NCI-H2171 treated with DMSO at 0.1 percent for 48 hours (cell line): Measurements from ENCODE around the gene MMRN2.
A peak's percentile ranks its signal among the peaks of the same experiment; 100 is the strongest.

Source experiments
- DNase-seq: peaks from one replicate; lab custom pipeline; 2025; lab: John Stamatoyannopoulos, UW

Gene MMRN2

DNA sequence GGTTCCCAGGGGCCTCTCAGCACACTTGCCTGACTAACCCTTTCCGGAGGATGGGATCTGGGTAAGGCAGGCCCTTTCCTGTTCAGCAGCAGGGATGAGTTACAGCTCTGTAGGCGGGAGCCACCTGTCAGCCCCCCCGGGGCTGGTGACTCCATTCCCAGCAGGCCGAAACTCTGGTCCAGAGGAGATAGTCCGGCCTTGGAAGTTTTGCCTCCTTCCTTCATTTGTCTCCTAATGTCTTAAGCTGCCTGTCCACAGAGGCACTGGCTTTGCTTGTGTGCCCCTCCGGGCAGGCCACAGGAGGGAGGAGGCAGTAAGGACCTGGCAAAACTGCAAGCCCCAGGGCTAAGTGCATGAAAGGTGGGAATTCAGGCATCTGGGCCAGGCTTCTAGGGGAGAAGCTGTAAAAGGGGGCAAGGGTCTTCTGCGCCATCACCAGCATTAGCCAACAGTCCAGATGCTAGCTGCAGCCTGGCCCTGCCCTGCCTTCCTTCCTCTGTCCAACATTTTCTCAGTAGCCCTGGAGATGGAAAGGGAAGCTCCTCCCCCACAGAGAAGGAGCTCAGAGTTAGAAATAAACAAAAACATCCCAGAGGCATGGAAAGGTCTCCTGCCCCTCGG lies 12.1 kb upstream of the MMRN2 start:
- peak; percentile 48 for DNase-seq

DNA sequence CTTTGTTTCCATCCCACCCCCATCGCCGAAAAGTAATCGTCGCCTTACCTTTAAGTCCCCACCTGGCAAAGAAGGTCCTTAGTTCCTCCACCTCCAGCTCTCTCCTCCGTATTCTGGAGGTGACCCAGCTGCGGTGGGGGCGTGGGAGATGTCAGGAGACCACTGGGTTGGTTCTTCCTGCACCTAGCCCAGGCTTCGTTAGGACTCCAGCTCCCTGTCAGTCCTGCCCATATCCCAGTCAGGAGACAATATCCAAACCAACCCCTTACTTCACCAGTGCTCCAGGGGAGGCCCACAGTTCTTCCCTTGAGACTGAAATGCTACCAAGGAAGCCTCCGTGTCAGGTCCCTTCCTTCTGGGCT lies 11.6 kb upstream of the MMRN2 start:
- no peak for DNase-seq

DNA sequence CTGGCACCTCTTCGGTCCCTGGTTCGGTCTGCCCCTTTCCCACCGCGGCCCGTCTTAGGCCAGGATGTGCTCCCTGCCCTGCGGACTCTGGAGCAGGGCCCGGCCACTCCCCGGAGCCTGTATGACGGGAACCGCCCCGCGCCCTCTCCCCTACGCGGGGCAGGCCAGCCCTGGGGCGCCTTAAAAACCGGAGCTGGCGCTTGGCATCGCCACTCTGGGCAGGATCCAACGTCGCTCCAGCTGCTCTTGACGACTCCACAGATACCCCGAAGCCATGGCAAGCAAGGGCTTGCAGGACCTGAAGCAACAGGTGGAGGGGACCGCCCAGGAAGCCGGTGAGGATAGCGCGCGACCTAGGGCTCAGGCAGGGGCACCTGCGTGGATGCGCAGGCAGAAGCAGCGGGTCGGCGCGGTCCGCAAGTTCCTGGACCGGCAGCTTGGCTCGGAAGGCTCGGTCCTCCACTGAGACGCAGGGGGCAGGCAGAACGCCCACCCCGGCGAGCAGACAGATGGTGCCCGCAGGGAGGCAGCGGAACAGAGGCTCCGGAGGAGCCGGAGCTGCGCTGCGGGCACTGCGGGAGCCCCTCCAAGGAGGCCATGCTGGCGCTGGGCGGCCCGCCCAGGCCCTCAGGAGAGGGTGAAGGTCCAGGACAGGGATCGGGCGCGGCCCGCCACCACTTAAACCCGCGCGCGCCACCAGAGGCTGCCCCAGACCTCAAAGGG lies 11.0 kb upstream of the MMRN2 start, which contains the start of gene ADIRF:
TSS of gene ADIRF (plus strand) at position 212 of the 723 bp plus-strand sequence. CDS start at position 275, 63 bp downstream.
- peak; percentile 74 for DNase-seq

DNA sequence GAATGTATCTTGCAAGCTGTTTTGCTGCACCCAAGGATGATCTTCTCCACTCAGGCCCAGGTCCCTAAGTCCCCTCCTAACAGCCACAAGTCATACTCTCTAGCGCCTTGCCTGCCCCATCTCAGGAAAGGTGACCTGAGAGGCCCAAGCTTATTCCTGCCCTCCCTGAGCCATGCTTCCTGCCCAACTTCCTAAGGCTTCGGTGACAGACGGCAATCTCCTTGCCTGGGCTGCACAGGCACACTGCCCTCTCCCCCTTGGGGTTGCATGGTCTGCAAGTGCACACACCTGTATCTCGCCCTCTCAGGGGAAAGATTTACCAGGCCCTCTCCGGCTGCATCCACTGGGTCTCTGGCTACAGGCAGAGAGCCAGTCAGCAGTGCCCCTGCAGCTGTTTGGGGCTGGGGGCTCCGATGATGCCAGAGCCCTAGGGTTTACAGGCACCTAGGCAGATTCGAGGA lies 10.1 kb upstream of the MMRN2 start:
- DNase-seq: no peak

DNA sequence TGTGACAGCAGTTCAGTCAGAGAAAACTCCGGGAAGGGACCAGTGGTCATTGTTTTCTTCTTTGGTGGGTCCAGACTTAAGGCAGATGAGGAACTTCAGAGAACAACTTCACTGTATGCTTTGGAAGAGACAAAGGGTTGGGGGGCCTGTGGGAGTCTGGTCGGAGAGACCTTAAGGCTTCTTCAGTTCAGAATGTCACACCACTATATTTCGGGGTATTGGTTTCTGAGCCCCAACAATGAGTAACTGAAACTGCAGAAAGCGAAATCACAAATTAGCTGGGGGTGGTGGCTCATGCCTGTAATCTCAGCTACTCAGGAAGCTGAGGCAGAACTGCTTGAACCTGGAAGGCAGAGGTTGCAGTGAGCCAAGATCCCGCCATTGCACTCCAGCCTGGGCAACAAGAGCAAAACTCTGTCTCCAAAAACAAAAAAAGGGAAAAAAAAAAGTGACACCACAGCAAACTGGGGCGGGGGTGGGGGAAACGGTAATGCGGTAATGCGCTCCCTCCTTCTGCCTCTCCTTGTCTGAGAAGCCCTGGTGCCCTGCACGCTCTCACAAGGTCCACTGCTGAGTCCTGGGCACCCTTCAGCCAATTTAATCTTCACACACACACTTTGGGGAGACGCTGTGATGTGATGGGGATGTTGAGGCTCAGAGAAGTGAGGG lies 8.7 kb upstream of the MMRN2 start:
- no peak for DNase-seq

DNA sequence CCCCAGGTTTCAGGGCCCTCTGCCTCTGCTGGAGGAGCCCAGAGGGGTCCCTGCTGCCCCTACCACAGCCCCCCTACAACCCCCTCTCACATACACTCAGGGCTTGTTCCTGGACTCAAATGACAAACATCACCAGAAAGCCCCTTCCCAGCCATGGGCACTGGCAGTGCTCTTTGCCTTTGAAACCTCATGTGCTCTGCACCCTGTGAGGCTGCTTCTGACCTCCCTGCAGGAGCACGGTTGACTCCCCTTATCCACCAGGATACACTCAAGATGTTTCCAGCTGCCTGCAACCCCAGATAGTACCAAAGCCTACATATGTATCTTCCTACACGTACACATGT lies 7.4 kb upstream of the MMRN2 start:
- DNase-seq: no peak

DNA sequence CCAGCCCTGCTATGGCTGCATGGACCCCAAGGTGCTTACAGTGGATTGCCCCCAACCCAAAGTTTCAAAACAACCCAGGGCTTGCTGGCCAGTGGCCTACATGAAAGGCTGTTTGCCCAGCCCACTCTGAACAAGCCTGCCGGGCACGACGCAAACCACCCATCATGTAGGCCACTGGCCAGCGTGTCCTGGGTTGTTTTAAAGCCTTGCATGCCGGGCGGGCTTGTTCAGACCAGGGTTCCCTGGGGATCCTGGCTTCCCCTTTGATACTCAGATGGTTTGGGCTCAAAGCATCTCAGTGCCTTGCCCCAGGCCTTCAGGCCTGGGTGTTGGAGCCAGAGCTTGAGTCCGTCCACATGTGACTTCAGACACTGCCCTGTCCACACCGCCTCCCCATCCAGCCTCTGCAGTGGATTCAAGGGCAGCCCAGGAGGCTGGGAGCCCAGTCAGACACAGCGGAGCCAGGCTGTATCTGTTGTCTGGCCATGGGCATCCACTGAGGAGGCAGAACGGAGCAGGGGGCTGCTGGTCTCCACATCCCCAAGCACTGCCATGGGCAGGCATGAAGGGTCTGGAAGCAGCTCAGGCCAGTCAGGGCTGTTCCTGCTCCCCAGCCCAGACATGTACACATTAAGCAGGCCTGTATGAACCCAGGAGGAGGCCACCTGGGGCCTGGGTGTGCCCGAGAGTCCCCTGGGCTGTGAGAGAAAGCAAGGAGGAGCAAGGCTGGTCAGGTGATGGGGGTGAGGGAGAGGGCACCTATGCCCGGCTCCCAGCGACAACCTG lies 6.8 kb upstream of the MMRN2 start:
- DNase-seq: peak; percentile 47

DNA sequence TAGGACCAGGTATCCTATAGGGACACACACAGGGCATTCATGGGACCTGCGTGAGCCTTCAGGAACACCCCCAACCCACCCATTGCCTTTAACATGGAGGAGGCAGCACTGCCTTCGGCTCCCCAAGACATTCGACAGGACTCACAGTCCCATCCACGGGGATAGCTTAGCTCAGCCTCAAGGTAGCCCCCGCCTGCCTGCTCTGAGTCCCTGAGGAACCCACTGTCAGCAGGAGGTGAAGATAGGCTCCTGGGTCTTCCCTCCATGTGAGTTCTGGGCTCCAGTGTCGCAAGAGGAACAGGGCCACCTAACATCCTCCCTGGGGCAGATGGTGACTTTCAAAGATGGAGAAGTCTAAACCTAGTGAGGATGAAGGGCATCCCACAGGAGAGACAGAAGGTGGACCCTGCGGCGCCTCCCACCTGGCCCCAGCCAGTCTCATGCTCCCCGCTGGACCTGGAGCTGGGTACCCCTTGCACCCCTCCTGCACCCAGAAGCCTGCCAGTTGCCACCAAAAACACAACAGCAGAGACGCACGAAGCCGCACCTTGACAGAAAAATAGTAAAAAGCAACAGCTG lies 6.0 kb upstream of the MMRN2 start:
- no peak for DNase-seq

DNA sequence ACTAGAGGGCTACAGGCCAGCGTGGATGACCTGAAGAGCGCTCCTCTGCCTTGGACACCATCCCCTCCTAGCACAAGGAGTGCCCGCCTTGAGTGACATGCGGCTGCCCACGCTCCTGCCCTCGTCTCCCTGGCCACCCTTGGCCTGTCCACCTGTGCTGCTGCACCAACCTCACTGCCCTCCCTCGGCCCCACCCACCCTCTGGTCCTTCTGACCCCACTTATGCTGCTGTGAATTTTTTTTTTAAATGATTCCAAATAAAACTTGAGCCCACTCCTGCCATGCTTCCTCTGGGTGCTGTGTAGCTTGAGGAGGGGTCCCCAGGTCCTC lies 5.5 kb upstream of the MMRN2 start:
- DNase-seq: no peak

DNA sequence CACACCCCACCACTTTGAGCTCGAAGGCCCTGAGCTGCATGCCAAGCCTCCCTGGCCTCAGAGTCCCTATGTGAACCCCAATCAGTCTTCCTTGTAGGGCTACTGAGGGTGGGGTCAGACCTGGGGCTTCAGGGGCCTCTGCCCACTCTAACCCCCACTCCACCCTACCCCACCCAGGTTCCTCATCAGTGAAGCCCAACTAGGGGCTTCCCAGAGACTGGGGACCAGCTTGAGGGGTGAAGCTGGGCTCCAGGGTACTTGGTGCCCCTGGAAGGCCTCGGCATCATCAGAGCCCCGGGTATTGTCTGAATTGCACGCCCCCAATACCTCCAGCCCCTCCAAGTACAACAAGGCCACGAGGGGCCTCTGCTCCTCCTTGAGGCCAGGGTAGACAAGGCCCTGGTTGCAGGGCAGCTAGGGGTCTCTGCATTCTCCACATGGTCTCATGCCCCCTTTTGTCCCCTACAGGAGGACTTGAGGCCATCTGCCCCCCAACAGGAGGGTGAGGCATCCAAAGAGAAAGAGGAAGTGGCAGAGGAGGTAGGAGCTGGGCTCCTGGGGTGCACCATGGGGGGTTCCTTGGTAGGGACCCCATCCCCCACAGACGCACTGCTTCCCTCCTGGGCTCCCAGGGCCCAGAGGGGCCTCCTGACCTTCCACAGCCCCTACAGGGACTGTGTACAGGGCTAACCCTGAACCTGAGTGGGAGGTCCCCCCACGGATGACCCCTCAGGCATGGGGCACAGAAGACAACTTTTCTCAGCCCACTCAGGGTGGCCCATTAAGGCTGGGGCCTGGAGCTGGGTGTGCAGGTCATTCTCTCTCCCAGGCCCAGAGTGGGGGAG lies 4.9 kb upstream of the MMRN2 start:
- no peak for DNase-seq

DNA sequence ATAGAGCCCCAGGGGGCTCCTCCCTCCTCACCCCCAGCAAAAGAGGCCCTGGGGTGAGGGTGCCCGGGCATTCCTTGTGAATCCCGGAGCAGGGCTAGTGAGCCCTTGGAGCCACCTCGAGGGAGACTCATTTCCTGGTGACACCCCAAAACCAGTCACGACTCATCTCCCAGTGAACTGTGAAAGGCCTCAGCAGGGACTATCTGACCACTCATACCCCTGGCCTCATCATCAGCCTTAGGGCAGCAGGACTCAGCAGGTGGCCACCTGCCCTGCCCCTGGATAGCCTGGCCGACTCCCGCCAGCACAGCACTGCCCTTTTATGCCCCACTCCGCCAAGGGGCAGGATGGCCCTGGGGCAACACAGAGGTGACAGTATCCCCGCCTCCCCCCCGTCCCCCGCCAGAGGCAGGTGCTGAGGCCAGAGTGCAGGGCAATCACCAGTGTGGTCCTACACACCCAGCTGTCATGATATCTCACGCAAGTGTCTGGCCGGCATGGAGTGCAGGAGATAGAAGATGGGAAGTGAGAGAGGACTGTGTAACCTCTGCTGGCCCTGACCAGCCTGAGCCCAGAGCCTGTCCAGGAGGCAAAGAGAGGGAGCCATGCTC lies 4.2 kb upstream of the MMRN2 start:
- DNase-seq: no peak

DNA sequence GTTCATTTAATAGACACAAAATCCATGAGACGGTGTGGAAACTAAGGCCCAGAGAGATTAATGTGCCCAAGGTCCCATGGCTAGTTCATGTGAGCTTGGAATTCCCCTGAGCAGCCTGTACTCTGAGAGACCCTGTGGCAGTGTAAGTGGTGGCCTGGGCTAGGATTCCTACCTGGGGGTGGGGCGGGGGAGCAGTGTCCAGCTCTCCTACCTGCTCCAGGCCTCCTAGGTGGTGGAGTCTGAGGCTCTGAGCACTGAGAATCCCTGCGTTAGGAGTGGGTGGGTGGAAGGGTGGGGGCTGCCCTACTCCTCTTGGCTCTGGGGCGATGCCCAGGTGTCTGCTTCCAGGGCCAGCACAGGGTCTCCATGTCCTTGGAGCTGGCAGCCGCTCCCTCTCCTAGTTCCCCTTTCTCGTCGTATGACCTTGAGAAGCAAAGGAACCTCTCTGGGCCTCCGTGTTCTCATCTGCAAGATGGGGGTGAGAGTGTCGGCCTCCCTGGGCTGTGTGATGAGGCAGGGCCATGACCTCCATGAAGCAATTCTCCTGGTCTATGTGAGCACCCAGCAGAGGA lies 3.5 kb upstream of the MMRN2 start:
- DNase-seq: no peak

DNA sequence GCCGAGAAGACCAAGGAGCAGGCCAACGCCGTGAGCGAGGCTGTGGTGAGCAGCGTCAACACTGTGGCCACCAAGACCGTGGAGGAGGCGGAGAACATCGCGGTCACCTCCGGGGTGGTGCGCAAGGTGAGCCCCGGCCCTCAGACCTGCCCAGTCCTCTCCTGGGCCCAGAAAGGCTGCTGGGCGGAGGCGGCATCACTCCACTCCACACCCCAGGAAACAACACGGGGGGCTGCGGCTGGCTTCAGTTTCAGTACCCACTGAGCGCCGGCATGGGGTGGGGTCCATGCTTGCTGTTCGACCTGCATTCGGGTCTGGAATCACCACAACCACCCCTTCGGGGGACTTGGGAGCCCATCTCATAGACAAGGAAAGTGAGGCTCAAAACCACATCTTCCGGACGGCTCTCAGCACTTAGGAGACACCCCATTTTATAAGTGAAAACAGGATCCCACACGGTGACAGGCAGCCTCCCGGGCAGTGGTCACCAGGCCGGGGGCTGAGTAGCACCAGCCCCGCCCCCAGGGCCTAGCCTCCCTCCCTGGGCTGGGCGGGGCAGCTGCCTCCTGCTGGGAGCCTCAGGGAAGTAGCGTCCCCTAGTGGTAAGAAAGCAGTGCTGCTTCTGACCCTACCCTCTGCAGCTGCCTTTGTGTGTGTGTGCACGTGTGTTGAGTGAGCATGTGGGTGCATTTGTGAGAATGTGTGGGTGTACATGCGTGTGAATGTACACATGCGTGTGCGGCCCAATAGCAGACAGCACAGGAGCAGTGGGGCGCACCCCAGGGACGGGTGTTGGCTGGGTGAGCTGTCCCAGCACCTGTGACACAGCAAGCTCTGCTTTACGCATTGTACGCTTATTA lies 2.8 kb upstream of the MMRN2 start:
- DNase-seq: no peak

DNA sequence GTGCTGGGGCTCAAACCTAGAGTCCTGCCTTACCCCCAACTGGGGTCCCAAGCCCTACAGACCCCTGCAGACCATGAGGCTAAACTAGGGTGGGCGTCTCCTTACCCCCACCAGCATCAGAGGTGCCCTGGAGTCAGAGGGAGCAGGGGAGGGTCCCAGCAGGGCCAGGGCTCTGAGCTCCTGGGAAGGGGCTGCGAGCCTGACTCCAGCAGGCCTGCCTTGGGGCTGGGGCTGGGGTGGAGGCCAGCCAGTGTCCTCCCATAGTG lies 2.3 kb upstream of the MMRN2 start:
- no peak for DNase-seq

DNA sequence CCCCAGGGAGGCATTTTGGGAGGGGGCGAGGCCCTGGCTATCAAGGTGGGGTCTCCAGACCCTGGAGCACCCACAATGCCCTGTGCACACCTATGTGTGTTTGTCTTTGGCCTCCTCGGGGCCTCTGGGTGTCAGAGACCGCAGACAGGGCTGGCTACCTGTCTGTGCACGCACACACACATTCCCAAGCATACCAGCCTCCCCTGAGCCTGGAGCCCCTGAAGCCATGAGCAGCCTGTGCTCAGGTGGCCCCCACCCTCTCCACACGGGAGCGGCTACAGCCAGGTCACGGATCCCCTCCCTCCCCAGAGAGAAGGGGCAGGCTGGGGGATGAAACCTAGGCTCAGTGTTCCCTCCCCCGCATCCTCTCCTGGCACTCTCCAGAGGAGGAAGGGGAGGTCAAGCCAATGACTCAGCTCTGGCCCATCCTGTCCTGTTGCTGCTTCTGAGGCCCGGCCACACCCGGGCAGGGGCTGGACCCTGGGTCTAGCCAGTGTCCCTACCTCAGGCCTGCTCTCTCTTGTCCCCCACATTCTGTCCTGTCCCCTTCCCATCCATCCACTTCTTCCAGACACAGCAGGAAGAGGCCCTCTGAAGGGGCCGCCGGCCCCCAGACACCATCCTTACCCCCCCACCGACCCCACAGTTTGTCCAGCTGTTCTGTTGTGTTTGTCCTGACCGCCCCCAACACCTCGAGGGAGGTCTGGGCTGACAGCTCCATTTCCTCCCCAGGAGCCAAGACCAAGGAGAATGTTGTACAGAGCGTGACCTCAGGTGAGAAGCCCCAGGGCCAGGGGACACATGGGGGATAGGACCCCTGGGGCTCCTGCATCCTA lies 1.7 kb upstream of the MMRN2 start:
- DNase-seq: no peak

DNA sequence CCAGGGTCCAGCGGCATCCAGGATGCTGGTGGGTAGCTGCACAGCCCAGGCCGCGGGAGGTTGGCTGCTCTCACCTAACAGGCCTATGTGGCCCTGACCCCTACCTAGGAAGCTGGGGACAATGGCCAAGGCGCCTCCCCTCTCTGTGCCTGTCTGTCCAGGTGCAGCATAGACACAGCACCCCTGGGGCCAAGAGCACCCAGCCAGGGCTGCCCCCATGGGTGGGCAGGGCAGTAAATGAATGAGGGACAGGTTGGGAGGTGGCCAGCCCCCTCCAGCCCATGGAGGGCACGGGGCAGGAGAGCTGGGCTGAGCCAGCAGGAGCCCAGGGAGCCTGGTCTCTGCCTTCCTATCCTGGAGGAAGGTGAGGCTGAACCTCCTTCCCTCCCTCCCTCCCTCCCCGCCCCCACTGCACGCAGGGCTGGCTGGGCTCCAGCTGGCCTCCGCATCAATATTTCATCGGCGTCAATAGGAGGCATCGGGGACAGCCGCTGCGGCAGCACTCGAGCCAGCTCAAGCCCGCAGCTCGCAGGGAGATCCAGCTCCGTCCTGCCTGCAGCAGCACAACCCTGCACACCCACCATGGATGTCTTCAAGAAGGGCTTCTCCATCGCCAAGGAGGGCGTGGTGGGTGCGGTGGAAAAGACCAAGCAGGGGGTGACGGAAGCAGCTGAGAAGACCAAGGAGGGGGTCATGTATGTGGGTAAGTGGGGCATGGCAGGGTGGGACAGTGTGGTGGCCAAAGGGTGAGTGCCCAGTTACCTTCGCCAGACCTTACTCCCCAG lies 893 bp upstream of the MMRN2 start, which contains the start of gene SNCG:
TSS of gene SNCG (plus strand) at position 484 of the 785 bp plus-strand sequence. CDS start at position 583, 99 bp downstream.
- DNase-seq: peak; percentile 12

DNA sequence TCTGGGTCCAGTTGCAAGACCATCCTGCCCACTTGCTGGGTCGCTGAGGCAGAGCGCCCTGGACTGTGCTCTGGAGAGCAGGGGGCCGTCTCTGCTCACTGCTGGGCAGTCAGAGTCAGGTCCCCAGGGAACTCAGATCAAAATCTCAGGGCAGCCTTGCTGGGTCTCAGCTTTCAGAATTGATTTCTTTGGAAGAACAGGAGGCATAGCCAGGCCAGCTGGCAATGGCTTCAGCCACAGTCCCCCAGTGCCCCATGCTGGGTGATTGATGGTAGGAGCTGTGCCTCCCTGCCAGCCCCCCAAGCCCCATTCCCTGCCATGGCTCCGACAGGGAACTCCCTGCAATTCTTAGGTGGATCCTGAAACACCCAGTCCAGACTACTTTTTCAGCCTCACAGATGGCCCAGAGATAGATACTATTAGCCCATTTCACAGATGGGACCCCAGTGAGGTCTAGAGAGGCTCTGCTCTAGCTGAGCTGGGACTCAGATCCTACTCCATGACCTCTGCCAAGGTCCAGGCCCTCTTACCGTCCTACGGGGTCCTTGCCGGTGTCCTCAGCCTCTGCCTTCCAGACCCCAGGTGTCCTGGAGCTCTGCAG lies 467 bp downstream of the MMRN2 start:
- DNase-seq: no peak
